Endothelial cell of umbilical vein (primary cell): ENCODE data around the gene RPS17. TPM values are rescaled to one million over a fixed set of nuclear protein-coding genes. Genes with fewer than 3 reads are reported as not detected.

Experiments
- BruUV-seq: library from RNA; stranded (reverse); fragments of 400-500 nt; replicated peaks from 2 replicates; lab custom pipeline; 2021; lab: Mats Ljungman, UMichigan
- CTCF ChIA-PET: fragments of 300-600, 350-600 bp; sonication (Branson Sonifier 250); formaldehyde crosslinking; loops from one replicate; lab custom pipeline; 2021; ENCODE audit warnings: antibody characterized with exemption, inconsistent platforms; lab: Charles Lee
- POLR2A ChIA-PET: fragments of 300-600, 350-600 bp; sonication (Branson Sonifier 250); formaldehyde crosslinking; loops from one replicate; lab custom pipeline; 2021; ENCODE audit warnings: antibody characterized with exemption, inconsistent platforms; lab: Charles Lee
- DNase-seq: peaks from one replicate; pipeline ENCODE4 v3.0.0-alpha.2; 2011; ENCODE audit warnings: low read depth, low spot score
- FAIRE-seq: peaks from 2 replicates; lab custom pipeline; 2011; peaks lifted over from hg19 to GRCh38; lab: Jason Lieb, UNC
- H2AFZ ChIP-seq: 2 replicates; pipeline ENCODE4 v1.6.0; 2012; ENCODE audit warnings: low read depth, low read length, control low read depth, inconsistent platforms
- H3K27ac ChIP-seq: 2 replicates; pipeline ENCODE4 v1.5.1; 2011; ENCODE audit warnings: low read depth, mild to moderate bottlenecking, control low read depth, low read length, moderate library complexity; ENCODE audit not compliant: insufficient read depth
- H3K27me3 ChIP-seq, 2 experiments: 2 replicates each; pipeline versions ENCODE4 v1.6.0 to v1.6.1; 2011; ENCODE audit warnings: low read length in 2 of 2, mixed read lengths in 1 of 2; ENCODE audit not compliant: control insufficient read depth in 2 of 2, insufficient read depth in 2 of 2
- H3K36me3 ChIP-seq, 2 experiments: 2 replicates in 1 of 2; 3 replicates in 1 of 2; pipeline ENCODE4 v1.5.1; 2011; ENCODE audit warnings: low read length in 2 of 2, mild to moderate bottlenecking in 1 of 2, moderate library complexity in 1 of 2; ENCODE audit not compliant: control insufficient read depth in 2 of 2, insufficient read depth in 2 of 2; ENCODE audit errors: extremely low read depth in 1 of 2
- H3K4me1 ChIP-seq: 3 replicates; pipeline ENCODE4 v1.5.1; 2011; ENCODE audit warnings: mild to moderate bottlenecking, low read length; ENCODE audit not compliant: control insufficient read depth, insufficient read depth; ENCODE audit errors: extremely low read depth
- H3K4me2 ChIP-seq: 2 replicates; pipeline ENCODE4 v1.6.1; 2011; ENCODE audit warnings: low read length, control low read depth, mixed read lengths; ENCODE audit not compliant: insufficient read depth
- H3K4me3 ChIP-seq, 3 experiments: fragments of 200-600 bp in 1 of 3; sonication (generic), shearing (Covaris generic) in 1 of 3; replicated peaks in 1 of 3; 2 replicates each; pipeline ENCODE4 v1.5.1; 2011 to 2016; ENCODE audit warnings: control low read depth in 3 of 3, low read length in 3 of 3, mild to moderate bottlenecking in 2 of 3, inconsistent platforms in 1 of 3, low read depth in 1 of 3, moderate library complexity in 1 of 3; ENCODE audit not compliant: insufficient read depth in 1 of 3
- H3K79me2 ChIP-seq: 2 replicates; pipeline ENCODE4 v1.6.0; 2012; ENCODE audit warnings: low read length, inconsistent platforms; ENCODE audit not compliant: control insufficient read depth, insufficient read depth
- H3K9ac ChIP-seq: replicated peaks from 2 replicates; pipeline ENCODE3; 2011; ENCODE audit warnings: low read length, control low read depth; ENCODE audit not compliant: insufficient read depth; ENCODE audit errors: extremely low read depth
- H3K9me1 ChIP-seq: replicated peaks from 3 replicates; pipeline ENCODE4 v1.6.0; 2011; ENCODE audit warnings: mild to moderate bottlenecking, low read length; ENCODE audit not compliant: control insufficient read depth, insufficient read depth; ENCODE audit errors: extremely low read depth
- H3K9me3 ChIP-seq: replicated peaks from 2 replicates; pipeline ENCODE4 v1.5.1; 2012; ENCODE audit warnings: low read length, inconsistent platforms; ENCODE audit not compliant: control insufficient read depth, insufficient read depth
- H4K20me1 ChIP-seq: replicated peaks from 2 replicates; pipeline ENCODE3; 2011; ENCODE audit warnings: mild to moderate bottlenecking, low read length; ENCODE audit not compliant: control insufficient read depth, insufficient read depth; ENCODE audit errors: extremely low read depth
- CTCF ChIP-seq, 2 donors: IDR thresholded peaks; 1 replicate in 1 of 2; 2 replicates in 1 of 2; pipeline ENCODE4 v1.5.1; 2011; ENCODE audit warnings: low read length in 2 of 2, mild to moderate bottlenecking in 2 of 2, moderate library complexity in 2 of 2, control low read depth in 1 of 2, inconsistent platforms in 1 of 2, low read depth in 1 of 2; ENCODE audit not compliant: insufficient read depth in 1 of 2; ENCODE audit errors: extremely low read depth in 1 of 2
- EZH2 ChIP-seq: IDR thresholded peaks from 2 replicates; pipeline ENCODE4 v1.6.1; 2012; ENCODE audit warnings: borderline replicate concordance, low read depth, mild to moderate bottlenecking, moderate library complexity, low read length, inconsistent platforms; ENCODE audit not compliant: severe bottlenecking
- FOS ChIP-seq: IDR thresholded peaks from 2 replicates; pipeline ENCODE4 v1.6.1; 2011; ENCODE audit warnings: mild to moderate bottlenecking, low read length, moderate library complexity, borderline replicate concordance; ENCODE audit not compliant: insufficient read depth
- GATA2 ChIP-seq: IDR thresholded peaks from 2 replicates; pipeline ENCODE4 v1.7.0; 2011; ENCODE audit warnings: low read depth, mild to moderate bottlenecking, moderate library complexity, mixed read lengths, low read length; ENCODE audit not compliant: insufficient read length, insufficient read depth
- MAX ChIP-seq: IDR thresholded peaks from 2 replicates; pipeline ENCODE4 v1.6.1; 2011; ENCODE audit not compliant: insufficient read depth, insufficient read length
- MYC ChIP-seq: IDR thresholded peaks from one replicate; pipeline ENCODE4 v1.6.1; 2011; ENCODE audit warnings: mild to moderate bottlenecking, low read depth, low read length
- POLR2A ChIP-seq: IDR thresholded peaks from 2 replicates; pipeline ENCODE4 v1.6.1; 2012; ENCODE audit warnings: low read depth, mild to moderate bottlenecking, control low read depth, low read length
- POLR2AphosphoS5 ChIP-seq: IDR thresholded peaks from 2 replicates; pipeline ENCODE4 v1.6.1; 2012; ENCODE audit warnings: low read depth, mild to moderate bottlenecking, control low read depth, low read length, moderate library complexity; ENCODE audit not compliant: insufficient read depth
- dilution Hi-C: fragments of 300-500 bp; cut with MboI; formaldehyde crosslinking; loops from one replicate; pipeline ENCODE4 v1.15.0; 2019; ENCODE audit warnings: low sequenced_read_pairs; ENCODE audit not compliant: extremely low pct_ligation_motif_present
- intact Hi-C: fragments of 100-400 bp; cut with micrococcal nuclease; formaldehyde crosslinking; loops from one replicate; pipeline ENCODE4 v1.10.0; 2022
- polyA plus RNA-seq, 4 experiments: library from polyadenylated mRNA; depleted of rRNA in 3 of 4; stranded (reverse) in 3 of 4; unstranded in 1 of 4; fragments of >200 nt; gene quantifications; 2 replicates each; pipeline versions ENCODE4 v1.2.1 to v1.2.3, GENCODE V29; 2011 to 2012; ENCODE audit warnings: missing spikeins in 1 of 4
- total RNA-seq: library from RNA; stranded (reverse); gene quantifications from 2 replicates; pipeline ENCODE4 v1.2.3, GENCODE V29; 2021

The RPS17 gene
- total and polyA plus RNA-seq, 2 donors (not counting 3 experiments of a cell fraction or from before 2014, with no cell fraction given), result 1,690 to 4,382 TPM

- BruUV-seq, result no TSS peak
- no peak overlapping the region for H3K4me3 ChIP-seq
- H3K27me3 ChIP-seq, result peaks cover 3 to 12% of the 10 kb centered on the region in 2 experiments
- no peak overlapping the region for H3K9ac ChIP-seq
- dilution Hi-C loops, result no loop called here
- DNase-seq (no peak), FAIRE-seq (no peak)
- no peak overlapping the region for H3K4me2 ChIP-seq
- no peaks in the 10 kb centered on the region for H3K9me1 ChIP-seq
- no peak overlapping the region for H3K27ac ChIP-seq
- CTCF ChIA-PET, result interaction anchor here (1.0 kb wide), 1 partner anchor 38 kb away, joined by 3 read pairs; no protein-coding TSS in a partner anchor
- TF ChIP-seq GATA2, result no peak
- no peak for TF ChIP-seq FOS
- TF ChIP-seq MYC, result no peak
- no peak for TF ChIP-seq POLR2A
- H3K9me3 ChIP-seq, result no peaks in the 10 kb centered on the region
- no peaks in the 10 kb centered on the region for H3K4me1 ChIP-seq
- no peak overlapping the region for H2AFZ ChIP-seq
- no peaks in the 10 kb centered on the region for H3K79me2 ChIP-seq
- H3K36me3 ChIP-seq, result no peaks in the 10 kb centered on the region
- H4K20me1 ChIP-seq, result no peaks in the 10 kb centered on the region
- intact Hi-C loops, result no loop called here
- POLR2A ChIA-PET, result no interaction called here
Measured at GRCh38 chr15:82568986-82569385, 28.7 kb upstream of the RPS17 start.

GRCh38 chr15:82567661-82568060 is 27.4 kb upstream of the RPS17 start:
- no peak overlapping the region for H3K27ac ChIP-seq
- no peaks in the 10 kb centered on the region for H3K79me2 ChIP-seq
- FAIRE-seq, result no peak
- no peaks in the 10 kb centered on the region for H3K4me1 ChIP-seq
- CTCF ChIA-PET, result no interaction called here
- H3K9me3 ChIP-seq, result no peaks in the 10 kb centered on the region
- H4K20me1 ChIP-seq, result no peaks in the 10 kb centered on the region
- H3K36me3 ChIP-seq, result no peaks in the 10 kb centered on the region
- no peak overlapping the region for H3K4me2 ChIP-seq
- H3K27me3 ChIP-seq, result peaks cover 3 to 11% of the 10 kb centered on the region in 2 experiments
- H3K9me1 ChIP-seq, result no peaks in the 10 kb centered on the region
- no peak for TF ChIP-seq FOS
- no peak for TF ChIP-seq EZH2
- no peak for TF ChIP-seq POLR2A
- no peak for TF ChIP-seq MAX
- TF ChIP-seq POLR2AphosphoS5, result no peak
- no peak for TF ChIP-seq CTCF (IDR thresholded peaks at IDR 0.05; ENCODE audit: extremely low read depth in 1 of 2, insufficient read depth in 1 of 2, low read depth in 1 of 2, low read length in 2 of 2)
- H3K9ac ChIP-seq, result no peak overlapping the region
- no peak overlapping the region for H3K4me3 ChIP-seq
- intact Hi-C loops (no loop called here), dilution Hi-C loops (no loop called here)
- H2AFZ ChIP-seq, result no peak overlapping the region
- BruUV-seq, result no TSS peak
- POLR2A ChIA-PET, result no interaction called here
- no peak for DNase-seq
